ENCODE measurements around the gene HYAL3.

GRCh38 chr3:50338965-50339364, 39.8 kb upstream of the HYAL3 start:
- no peak for TF ChIP-seq CTCF (IDR thresholded peaks at IDR 0.05; ENCODE audit: borderline replicate concordance, extremely low read depth, low read length, poor library complexity, severe bottlenecking)
- TF ChIP-seq EZH2 (IDR thresholded peaks at IDR 0.05; ENCODE audit: borderline replicate concordance, low read depth, low read length, severe bottlenecking) = no peak

All from DND-41 (cell line).